SK-N-MC (cell line): ENCODE measurements around the gene RICTOR.

Experiments used
- EZH2 ChIP-seq: fragments of 200-600 bp; sonication (generic); IDR thresholded peaks from one replicate; pipeline ENCODE4 v1.6.1; 2017; ENCODE audit warnings: antibody characterized with exemption
- POLR2AphosphoS5 ChIP-seq: IDR thresholded peaks from 2 replicates; pipeline ENCODE4 v1.6.1; 2012; ENCODE audit warnings: mild to moderate bottlenecking, low read depth, low read length, borderline replicate concordance

DNA sequence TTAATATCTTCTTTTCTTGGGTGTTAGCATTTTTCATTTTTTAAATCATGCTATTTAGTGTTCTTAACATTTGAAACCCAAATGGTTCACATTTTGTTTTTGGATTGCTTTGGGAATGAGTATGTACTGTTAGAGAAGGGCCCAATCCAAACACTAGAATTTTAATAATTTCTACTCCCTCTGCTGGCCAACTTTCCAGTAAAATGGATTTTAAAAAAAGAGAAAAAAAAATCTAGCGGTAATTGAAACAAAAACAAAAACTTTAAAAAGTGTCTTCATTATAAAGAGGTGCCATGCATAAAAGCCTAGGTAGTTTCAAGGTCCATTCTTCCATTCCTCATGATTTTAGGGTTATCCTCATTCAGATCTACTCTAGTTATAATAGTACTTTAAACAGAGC is 32.1 kb upstream of the RICTOR start:
- TF ChIP-seq EZH2 (no peak), POLR2AphosphoS5 (no peak)
